Mesodermal cell (in vitro differentiated cells): Measurements from ENCODE around the gene JAM3.

Source experiments
- H3K27ac ChIP-seq: 2 replicates; pipeline ENCODE4 v1.7.0; 2013; ENCODE audit warnings: mild to moderate bottlenecking, low read depth, low read length, moderate library complexity; ENCODE audit not compliant: severe bottlenecking
- H3K36me3 ChIP-seq: 2 replicates; pipeline ENCODE4 v1.7.1; 2013; ENCODE audit warnings: mild to moderate bottlenecking, low read length, moderate library complexity; ENCODE audit not compliant: control insufficient read depth, insufficient read depth
- H3K4me1 ChIP-seq: one replicate; pipeline ENCODE4 v1.7.1; 2013; ENCODE audit warnings: mild to moderate bottlenecking, low read length; ENCODE audit not compliant: insufficient read depth, control insufficient read depth, poor library complexity, severe bottlenecking
- H3K4me3 ChIP-seq: 2 replicates; pipeline ENCODE4 v1.7.0; 2013; ENCODE audit warnings: low read length, control low read depth, mild to moderate bottlenecking; ENCODE audit not compliant: insufficient read depth, poor library complexity, severe bottlenecking; ENCODE audit errors: extremely low read depth
- H3K9me3 ChIP-seq: 2 replicates; pipeline ENCODE4 v1.7.1; 2013; ENCODE audit warnings: mild to moderate bottlenecking, low read length, moderate library complexity; ENCODE audit not compliant: control insufficient read depth
- WGBS, 2 experiments: methylation state at CpG; one replicate each; pipeline ENCODE4 v1.1.5; 2013; ENCODE audit warnings: missing lambda C conversion rate in 2 of 2; ENCODE audit not compliant: insufficient coverage in 2 of 2; 5-methylcytosine and 5-hydroxymethylcytosine counted together

The JAM3 gene

DNA sequence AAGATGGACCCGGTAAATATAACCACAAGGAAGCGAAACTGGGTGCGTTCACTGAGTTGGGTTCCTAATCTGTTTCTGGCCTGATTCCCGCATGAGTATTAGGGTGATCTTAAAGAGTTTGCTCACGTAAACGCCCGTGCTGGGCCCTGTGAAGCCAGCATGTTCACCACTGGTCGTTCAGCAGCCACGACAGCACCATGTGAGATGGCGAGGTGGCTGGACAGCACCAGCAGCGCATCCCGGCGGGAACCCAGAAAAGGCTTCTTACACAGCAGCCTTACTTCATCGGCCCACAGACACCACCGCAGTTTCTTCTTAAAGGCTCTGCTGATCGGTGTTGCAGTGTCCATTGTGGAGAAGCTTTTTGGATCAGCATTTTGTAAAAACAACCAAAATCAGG, 80.5 kb downstream of the JAM3 start:
- Histone ChIP-seq H3K36me3 (peaks cover 92% of the 10 kb centered on the region), H3K4me1 (peaks cover 3% of the 10 kb centered on the region), H3K4me3 (no peak overlapping the region), H3K27ac (no peak overlapping the region), H3K9me3 (no peaks in the 10 kb centered on the region)
- WGBS, 2 experiments = 95% methylated on average over 14 of the region's 16 CpGs

DNA sequence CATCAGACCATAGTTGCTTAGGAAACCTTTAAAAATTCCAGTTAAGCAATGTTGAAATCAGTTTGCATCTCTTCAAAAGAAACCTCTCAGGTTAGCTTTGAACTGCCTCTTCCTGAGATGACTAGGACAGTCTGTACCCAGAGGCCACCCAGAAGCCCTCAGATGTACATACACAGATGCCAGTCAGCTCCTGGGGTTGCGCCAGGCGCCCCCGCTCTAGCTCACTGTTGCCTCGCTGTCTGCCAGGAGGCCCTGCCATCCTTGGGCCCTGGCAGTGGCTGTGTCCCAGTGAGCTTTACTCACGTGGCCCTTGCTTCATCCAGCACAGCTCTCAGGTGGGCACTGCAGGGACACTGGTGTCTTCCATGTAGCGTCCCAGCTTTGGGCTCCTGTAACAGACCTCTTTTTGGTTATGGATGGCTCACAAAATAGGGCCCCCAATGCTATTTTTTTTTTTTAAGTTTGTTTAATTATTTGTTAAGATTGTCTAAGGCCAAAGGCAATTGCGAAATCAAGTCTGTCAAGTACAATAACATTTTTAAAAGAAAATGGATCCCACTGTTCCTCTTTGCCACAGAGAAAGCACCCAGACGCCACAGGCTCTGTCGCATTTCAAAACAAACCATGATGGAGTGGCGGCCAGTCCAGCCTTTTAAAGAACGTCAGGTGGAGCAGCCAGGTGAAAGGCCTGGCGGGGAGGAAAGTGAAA, 81.5 kb downstream of the JAM3 start:
- H3K4me1 ChIP-seq = peaks cover 3% of the 10 kb centered on the region
- H3K36me3 ChIP-seq = peaks cover 91% of the 10 kb centered on the region
- no peaks in the 10 kb centered on the region for H3K9me3 ChIP-seq
- no peak overlapping the region for H3K27ac ChIP-seq
- H3K4me3 ChIP-seq = no peak overlapping the region
- WGBS, 2 experiments = 91 to 96% methylated on average over 11 of the region's 12 CpGs

GRCh38 chr11:134151083-134151747, 82.3 kb downstream of the JAM3 start:
- Histone ChIP-seq H3K9me3 (no peaks in the 10 kb centered on the region), H3K27ac (no peak overlapping the region), H3K36me3 (peaks cover 89% of the 10 kb centered on the region), H3K4me1 (peaks cover 3% of the 10 kb centered on the region), H3K4me3 (no peak overlapping the region)
- WGBS, 2 experiments = 97 to 100% methylated on average over 5 to 8 of the region's 10 CpGs

DNA sequence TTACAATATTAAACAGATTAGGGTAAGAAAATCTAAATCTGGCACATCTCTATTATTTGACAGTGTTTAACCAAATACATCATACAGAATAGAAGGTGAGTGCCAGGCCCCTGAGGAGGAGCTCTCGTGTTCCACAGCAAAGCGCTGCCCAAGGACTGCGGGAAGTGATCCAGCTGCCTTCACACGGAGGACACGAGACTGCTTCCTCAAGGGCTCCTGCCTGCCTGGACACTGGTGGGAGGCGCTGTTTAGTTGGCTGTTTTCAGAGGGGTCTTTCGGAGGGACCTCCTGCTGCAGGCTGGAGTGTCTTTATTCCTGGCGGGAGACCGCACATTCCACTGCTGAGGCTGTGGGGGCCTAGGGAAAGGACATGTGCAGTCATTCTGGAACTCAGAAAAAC, 83.8 kb downstream of the JAM3 start:
- Histone ChIP-seq H3K9me3 (no peaks in the 10 kb centered on the region), H3K4me1 (peaks cover 3% of the 10 kb centered on the region), H3K27ac (peak overlapping the region; percentile 20), H3K4me3 (no peak overlapping the region), H3K36me3 (peaks cover 90% of the 10 kb centered on the region)
- WGBS, 2 experiments = 94 to 98% methylated on average over 6 to 7 of the region's 9 CpGs

DNA sequence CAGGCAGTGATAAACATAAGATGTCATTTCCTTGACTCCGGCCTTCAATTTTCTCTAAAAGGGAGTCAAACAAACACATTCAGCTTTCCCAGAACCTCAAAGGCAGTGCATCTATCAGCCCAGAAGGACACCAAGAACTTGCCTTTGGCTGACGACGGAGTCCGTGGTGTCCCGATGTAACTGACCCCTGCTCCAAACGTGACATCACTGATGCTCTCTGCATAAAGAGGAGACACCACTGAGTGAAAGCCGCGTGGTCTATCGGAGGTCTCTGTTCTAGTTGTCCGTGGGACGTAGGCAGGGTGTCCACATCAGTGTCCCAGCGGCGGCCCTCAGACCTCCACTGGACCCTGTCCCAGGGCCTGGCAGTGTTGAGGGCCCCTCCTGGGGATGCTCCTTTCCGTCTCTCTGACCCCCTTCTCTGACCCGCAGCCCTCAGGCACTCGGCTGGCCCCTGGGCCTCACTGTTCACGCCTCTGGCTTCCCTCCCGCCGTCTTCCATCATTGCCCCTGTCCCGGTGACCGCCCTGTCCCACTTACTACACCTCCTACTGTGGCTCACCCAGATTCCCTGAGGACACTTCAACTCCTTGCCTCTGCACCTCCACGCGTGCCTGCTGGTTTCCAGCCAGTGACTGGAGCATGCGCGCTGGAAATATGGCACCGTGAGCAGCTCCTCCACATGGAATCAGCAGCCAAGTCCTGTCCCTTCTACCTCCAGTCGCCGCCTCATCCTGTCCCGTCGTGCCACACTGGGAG, 84.5 kb downstream of the JAM3 start:
- 95 to 97% methylated on average over 30 of the region's 30 CpGs for WGBS, 2 experiments
- H3K36me3 ChIP-seq = peaks cover 90% of the 10 kb centered on the region

GRCh38 chr11:134154441-134154840, 85.6 kb downstream of the JAM3 start:
- Histone ChIP-seq H3K27ac (no peak overlapping the region), H3K9me3 (no peaks in the 10 kb centered on the region), H3K4me3 (no peak overlapping the region), H3K36me3 (peaks cover 90% of the 10 kb centered on the region), H3K4me1 (peaks cover 3% of the 10 kb centered on the region)
- WGBS, 2 experiments = 96 to 97% methylated on average over 7 to 9 of the region's 11 CpGs

More for the DNA sequence above, 84.5 kb downstream of the JAM3 start:
- no peak overlapping the region for H3K27ac ChIP-seq
- H3K9me3 ChIP-seq = no peaks in the 10 kb centered on the region
- H3K4me3 ChIP-seq = no peak overlapping the region
- peaks cover 3% of the 10 kb centered on the region for H3K4me1 ChIP-seq

- H3K9me3 ChIP-seq = no peaks in the 10 kb centered on the region
- H3K36me3 ChIP-seq = peaks cover 92% of the 10 kb centered on the region
- H3K4me1 ChIP-seq = peaks cover 3% of the 10 kb centered on the region
- no peak overlapping the region for H3K4me3 ChIP-seq
- WGBS, 2 experiments = 97% methylated on average over 10 to 13 of the region's 16 CpGs
- H3K27ac ChIP-seq = no peak overlapping the region
These were observed 86.6 kb downstream of the JAM3 start for GRCh38 chr11:134155456-134155855.

DNA sequence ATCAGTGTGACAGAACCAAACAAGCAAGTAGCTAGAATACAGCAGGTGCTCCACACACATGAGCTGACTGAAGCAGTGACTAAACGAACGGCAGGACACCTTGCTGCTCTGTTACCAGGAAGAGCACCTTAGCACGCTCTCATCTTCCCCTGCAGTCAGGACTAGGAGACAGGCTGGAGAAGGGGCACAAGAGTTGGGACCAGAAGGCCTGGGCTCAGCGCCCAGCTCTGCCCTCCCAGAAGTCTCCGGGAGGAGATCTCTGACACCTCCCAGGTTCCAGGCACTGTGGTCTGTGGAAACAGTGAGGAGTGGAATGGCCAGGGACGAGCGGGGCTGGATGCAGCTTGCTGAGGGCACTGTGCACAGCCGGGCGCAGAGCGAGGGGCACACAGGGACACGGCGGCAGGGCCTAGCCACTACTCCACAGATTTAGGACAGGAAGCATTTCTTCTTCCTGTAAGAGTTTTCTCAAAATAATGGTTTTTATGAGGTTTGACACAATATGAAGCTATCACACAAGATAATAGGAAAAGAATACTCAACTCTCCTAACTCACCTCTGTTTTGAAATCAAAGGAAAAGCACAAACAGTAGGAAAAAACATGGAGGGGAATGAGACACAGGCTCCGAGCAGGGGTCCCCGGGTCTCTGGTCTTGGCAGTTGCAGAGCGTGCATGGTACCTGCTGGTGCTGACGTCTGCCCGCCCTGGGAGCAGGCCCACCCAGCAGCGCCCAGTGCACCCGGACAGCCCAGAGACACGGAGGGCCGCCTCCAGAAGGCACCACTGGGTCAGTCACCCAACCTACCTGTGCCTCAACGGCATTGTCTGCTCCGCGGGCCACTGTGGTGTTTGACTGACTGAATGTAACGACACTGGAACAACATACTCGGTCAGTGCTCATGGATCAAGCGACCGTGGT, 87.3 kb downstream of the JAM3 start:
- H3K36me3 ChIP-seq = peaks cover 92% of the 10 kb centered on the region
- H3K27ac ChIP-seq = no peak overlapping the region
- peaks cover 1% of the 10 kb centered on the region for H3K9me3 ChIP-seq
- no peak overlapping the region for H3K4me3 ChIP-seq
- no peaks in the 10 kb centered on the region for H3K4me1 ChIP-seq
- 96 to 100% methylated on average over 22 to 28 of the region's 28 CpGs for WGBS, 2 experiments

DNA sequence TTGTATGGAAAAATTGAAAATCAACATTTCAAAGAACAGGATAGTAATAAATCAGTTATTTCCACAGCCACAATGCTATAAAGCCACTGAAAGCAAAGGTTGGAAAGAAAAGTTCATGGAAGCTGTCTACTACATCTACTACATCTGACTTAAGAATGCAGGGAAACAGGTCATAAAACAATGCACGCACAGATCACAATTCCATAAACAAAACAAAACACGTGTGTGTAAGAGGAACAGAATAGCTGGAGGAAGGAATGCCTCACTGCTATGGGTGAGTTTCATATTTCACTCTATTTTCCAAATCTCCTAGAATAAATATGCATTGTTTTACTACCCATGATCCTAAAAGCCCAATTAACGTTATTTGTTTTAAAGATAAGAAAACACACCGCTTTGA, 88.6 kb downstream of the JAM3 start:
- WGBS, 2 experiments = 93 to 100% methylated on average over 1 to 2 of the region's 4 CpGs
- Histone ChIP-seq H3K27ac (no peak overlapping the region), H3K36me3 (peaks cover 94% of the 10 kb centered on the region), H3K4me3 (no peak overlapping the region), H3K4me1 (no peaks in the 10 kb centered on the region), H3K9me3 (peaks cover 3% of the 10 kb centered on the region)

GRCh38 chr11:134158023-134158422, 89.2 kb downstream of the JAM3 start:
- 88 to 92% methylated on average over 4 to 9 of the region's 9 CpGs for WGBS, 2 experiments
- no peak overlapping the region for H3K27ac ChIP-seq
- no peaks in the 10 kb centered on the region for H3K4me1 ChIP-seq
- peaks cover 95% of the 10 kb centered on the region for H3K36me3 ChIP-seq
- H3K4me3 ChIP-seq = no peak overlapping the region
- H3K9me3 ChIP-seq = peaks cover 8% of the 10 kb centered on the region
